ENCODE data around the gene ENTREP3. TPM values are rescaled to one million over a fixed set of nuclear protein-coding genes. Genes with fewer than 3 reads are reported as not detected.
"Not testable (repeated sequence)": the region's sequence is repeated elsewhere in the genome, so short reads cannot be mapped to it uniquely, and the experiment has no call there.

The ENTREP3 gene
- total and polyA plus RNA-seq, 4 experiments from 2014 or later, result 0.50 to 12.2 (median 6.1) TPM

- H3K27me3 Mint-ChIP-seq; intact Hi-C loops (cut with micrococcal nuclease); H3K27me3 ChIP-seq (ENCODE audit: insufficient read depth, low read length); H3K9me3 Mint-ChIP-seq; H3K36me3 ChIP-seq (ENCODE audit: insufficient read depth, low read length); H3K27ac ChIP-seq (ENCODE audit: low read depth, low read length); H3K4me3 ChIP-seq (ENCODE audit: low read length in 2 of 2); POLR2A ChIA-PET (ENCODE audit: partially characterized antibody); H3K9me3 ChIP-seq (ENCODE audit: control insufficient read depth in 1 of 2, low read length in 2 of 2): not testable (repeated sequence)
- H3K27ac Mint-ChIP-seq, result peak overlapping the region; percentile 72 to 98 (median 95)
- peak overlapping the region in 7 of 8 donors; percentile 5 to 76 (median 44) for H3K4me3 Mint-ChIP-seq
- peaks cover 15 to 25% (median 20%) of the 10 kb centered on the region in 4 donors for H3K4me1 Mint-ChIP-seq
- DNase-seq, result peak in 3 of 5 donors; percentile 17 to 29 (median 22)
- peaks cover 19 to 20% of the 10 kb centered on the region in 2 donors for H3K36me3 Mint-ChIP-seq
- peaks cover 23% of the 10 kb centered on the region for H3K4me1 ChIP-seq (ENCODE audit: insufficient read depth, low read length)
- CTCF ChIA-PET (ENCODE audit: partially characterized antibody), result interaction anchor here (1.2 kb wide), 1 partner anchor 12 kb away, joined by 3 read pairs; no protein-coding TSS in a partner anchor
These were observed 40.6 kb downstream of the ENTREP3 start for GRCh38 chr1:155214702-155215101.

- H3K4me1 ChIP-seq (ENCODE audit: insufficient read depth, low read length), result peaks cover 34% of the 10 kb centered on the region
- Mint-ChIP-seq H3K36me3 (peaks cover 20 to 21% of the 10 kb centered on the region in 2 donors), H3K27ac (peak overlapping the region in 1 of 7 donors; percentile 29), H3K4me1 (peaks cover 20 to 33% (median 28%) of the 10 kb centered on the region in 4 donors)
- H3K27ac ChIP-seq (ENCODE audit: low read depth, low read length); H3K4me3 Mint-ChIP-seq; POLR2A ChIA-PET (ENCODE audit: partially characterized antibody); intact Hi-C loops (cut with micrococcal nuclease); H3K9me3 ChIP-seq (ENCODE audit: control insufficient read depth in 1 of 2, low read length in 2 of 2); H3K27me3 Mint-ChIP-seq; DNase-seq; H3K27me3 ChIP-seq (ENCODE audit: insufficient read depth, low read length); H3K36me3 ChIP-seq (ENCODE audit: insufficient read depth, low read length); H3K4me3 ChIP-seq (ENCODE audit: low read length in 2 of 2); H3K9me3 Mint-ChIP-seq: not testable (repeated sequence)
- CTCF ChIA-PET (ENCODE audit: partially characterized antibody), result interaction anchor here (1.2 kb wide), 1 partner anchor 12 kb away, joined by 3 read pairs; no protein-coding TSS in a partner anchor
These were observed 43.2 kb downstream of the ENTREP3 start for GRCh38 chr1:155212051-155212440.

- H3K27me3 Mint-ChIP-seq; DNase-seq; H3K9me3 Mint-ChIP-seq; intact Hi-C loops (cut with micrococcal nuclease); POLR2A ChIA-PET (ENCODE audit: partially characterized antibody); H3K36me3 ChIP-seq (ENCODE audit: insufficient read depth, low read length); H3K4me3 Mint-ChIP-seq; H3K9me3 ChIP-seq (ENCODE audit: control insufficient read depth in 1 of 2, low read length in 2 of 2); H3K27me3 ChIP-seq (ENCODE audit: insufficient read depth, low read length); H3K27ac ChIP-seq (ENCODE audit: low read depth, low read length); H3K4me3 ChIP-seq (ENCODE audit: low read length in 2 of 2): not testable (repeated sequence)
- Mint-ChIP-seq H3K36me3 (peaks cover 18 to 24% of the 10 kb centered on the region in 2 donors), H3K4me1 (peaks cover 24 to 39% (median 32%) of the 10 kb centered on the region in 4 donors), H3K27ac (peak overlapping the region in 4 of 7 donors; percentile 53 to 85 (median 61))
- CTCF ChIA-PET (ENCODE audit: partially characterized antibody), result interaction anchor here (1.2 kb wide), 1 partner anchor 12 kb away, joined by 3 read pairs; no protein-coding TSS in a partner anchor
- H3K4me1 ChIP-seq (ENCODE audit: insufficient read depth, low read length), result peaks cover 36% of the 10 kb centered on the region
These were observed 43.8 kb downstream of the ENTREP3 start for GRCh38 chr1:155211381-155212050.

- no peak overlapping the region for H3K27ac ChIP-seq (ENCODE audit: low read depth, low read length)
- ChIA-PET POLR2A (ENCODE audit: partially characterized antibody) (interaction anchor here (1.9 to 4.4 kb wide), 3 partner anchors 8 to 17 kb away, joined by 9 to 89 read pairs (median 58); no protein-coding TSS in a partner anchor), CTCF (ENCODE audit: partially characterized antibody) (interaction anchor here (5.6 kb wide), 1 partner anchor 15 kb away, joined by 106 read pairs; no protein-coding TSS in a partner anchor)
- intact Hi-C loops (cut with micrococcal nuclease), result no loop called here
- Mint-ChIP-seq H3K27me3 (no peaks in the 10 kb centered on the region), H3K9me3 (no peaks in the 10 kb centered on the region), H3K36me3 (peaks cover 16 to 23% of the 10 kb centered on the region in 2 donors), H3K4me1 (peaks cover 24 to 38% (median 32%) of the 10 kb centered on the region in 4 donors), H3K4me3 (peak overlapping the region in 5 of 8 donors; percentile 11 to 51 (median 20)), H3K27ac (peak overlapping the region; percentile 13 to 98 (median 38))
- no peaks in the 10 kb centered on the region for H3K9me3 ChIP-seq (ENCODE audit: control insufficient read depth in 1 of 2, low read length in 2 of 2)
- H3K4me3 ChIP-seq (ENCODE audit: low read length in 2 of 2), result no peak overlapping the region
- H3K27me3 ChIP-seq (ENCODE audit: insufficient read depth, low read length), result no peaks in the 10 kb centered on the region
- H3K36me3 ChIP-seq (ENCODE audit: insufficient read depth, low read length), result peaks cover 7% of the 10 kb centered on the region
- DNase-seq, result no peak
- peaks cover 35% of the 10 kb centered on the region for H3K4me1 ChIP-seq (ENCODE audit: insufficient read depth, low read length)
These were observed 44.8 kb downstream of the ENTREP3 start for GRCh38 chr1:155210314-155211104.

- ChIA-PET CTCF (ENCODE audit: partially characterized antibody) (interaction anchor here (1.1 to 5.6 kb wide), 4 partner anchors 9 to 41 kb away, joined by 3 to 106 read pairs (median 32); no protein-coding TSS in a partner anchor), POLR2A (ENCODE audit: partially characterized antibody) (interaction anchor here (0.6 to 4.4 kb wide), 14 partner anchors 10 to 764 kb away, joined by 3 to 89 read pairs (median 5); partner anchors contain the start of genes CLK2, KRTCAP2, PMVK and TRIM46)
- Histone ChIP-seq H3K9me3 (ENCODE audit: control insufficient read depth in 1 of 2, low read length in 2 of 2) (no peaks in the 10 kb centered on the region), H3K36me3 (ENCODE audit: insufficient read depth, low read length) (peaks cover 7% of the 10 kb centered on the region), H3K27me3 (ENCODE audit: insufficient read depth, low read length) (no peaks in the 10 kb centered on the region), H3K4me1 (ENCODE audit: insufficient read depth, low read length) (peaks cover 29% of the 10 kb centered on the region), H3K4me3 (ENCODE audit: low read length in 2 of 2) (peak overlapping the region; percentile 68 to 100), H3K27ac (ENCODE audit: low read depth, low read length) (peak overlapping the region; percentile 100)
- Mint-ChIP-seq H3K4me1 (peaks cover 17 to 29% (median 24%) of the 10 kb centered on the region in 4 donors), H3K27ac (peak overlapping the region; percentile 92 to 98 (median 98)), H3K9me3 (no peaks in the 10 kb centered on the region), H3K4me3 (peak overlapping the region; percentile 86 to 90 (median 89)), H3K36me3 (peaks cover 11 to 15% of the 10 kb centered on the region in 2 donors), H3K27me3 (no peaks in the 10 kb centered on the region)
- intact Hi-C loops (cut with micrococcal nuclease), result loop anchor here (5.0 kb wide), 2 partner anchors 33 to 37 kb away; partner anchors contain the start of genes KRTCAP2 and TRIM46
- DNase-seq, result no peak
These were observed 46.0 kb downstream of the ENTREP3 start for GRCh38 chr1:155209312-155209721.

GRCh38 chr1:155208541-155209311 is 46.6 kb downstream of the ENTREP3 start, which contains the start of gene MTX1:
TSS of gene MTX1 (plus strand) at chr1:155208695. CDS start at chr1:155208805, 110 bp downstream.
- intact Hi-C loops (cut with micrococcal nuclease), result loop anchor here (5.0 kb wide), 2 partner anchors 34 to 36 kb away; partner anchors contain the start of genes KRTCAP2 and TRIM46
- POLR2A ChIA-PET (ENCODE audit: partially characterized antibody), result interaction anchor here (0.6 to 4.4 kb wide), 15 partner anchors 10 to 764 kb away, joined by 3 to 89 read pairs (median 4); partner anchors contain the start of genes CLK2, KRTCAP2, PMVK and TRIM46
- Histone ChIP-seq H3K27ac (ENCODE audit: low read depth, low read length) (peak within 1 kb of the TSS; percentile 100), H3K27me3 (ENCODE audit: insufficient read depth, low read length) (no peaks in the 10 kb centered on the region), H3K4me3 (ENCODE audit: low read length in 2 of 2) (peak within 1 kb of the TSS; percentile 68 to 100), H3K4me1 (ENCODE audit: insufficient read depth, low read length) (peaks cover 29% of the 10 kb centered on the region), H3K9me3 (ENCODE audit: control insufficient read depth in 1 of 2, low read length in 2 of 2) (no peaks in the 10 kb centered on the region), H3K36me3 (ENCODE audit: insufficient read depth, low read length) (peaks cover 7% of the 10 kb centered on the region)
- CTCF ChIA-PET (ENCODE audit: partially characterized antibody), result interaction anchor here (1.1 to 5.6 kb wide), 7 partner anchors 10 to 42 kb away, joined by 3 to 106 read pairs (median 22); partner anchors contain the start of gene KRTCAP2
- H3K4me3 Mint-ChIP-seq, result peak within 1 kb of the TSS; percentile 86 to 92 (median 89)
- peaks cover 11 to 15% of the 10 kb centered on the region in 2 donors for H3K36me3 Mint-ChIP-seq
- H3K4me1 Mint-ChIP-seq, result peaks cover 17 to 29% (median 24%) of the 10 kb centered on the region in 4 donors
- H3K27ac Mint-ChIP-seq, result peak within 1 kb of the TSS; percentile 95 to 98 (median 98)
- H3K9me3 Mint-ChIP-seq, result no peaks in the 10 kb centered on the region
- peak; percentile 90 to 96 (median 91) for DNase-seq
- H3K27me3 Mint-ChIP-seq, result no peaks in the 10 kb centered on the region

All from CD4-positive, alpha-beta memory T cell (primary cell).